H1 (cell line): ENCODE data around the gene EIPR1. TPM values are rescaled to one million over a fixed set of nuclear protein-coding genes. Genes with fewer than 3 reads are reported as not detected.

ENCODE experiments used
- CTCF ChIA-PET: fragments of 300-600 bp; sonication (Branson Sonifier 250); formaldehyde crosslinking; loops from one replicate; lab custom pipeline; 2021; ENCODE audit not compliant: partially characterized antibody; lab: Charles Lee
- POLR2A ChIA-PET: fragments of 300-600 bp; sonication (Branson Sonifier 250); formaldehyde crosslinking; loops from one replicate; lab custom pipeline; 2021; ENCODE audit warnings: inconsistent platforms; ENCODE audit not compliant: partially characterized antibody; lab: Charles Lee
- DNase-seq, 2 experiments: peaks; one replicate each; pipeline versions ENCODE4 v3.0.0 to v3.0.0-alpha.2; 2010 to 2022; ENCODE audit warnings: low spot score in 2 of 2, low read depth in 1 of 2, mixed read lengths in 1 of 2
- FAIRE-seq: peaks from 2 replicates; lab custom pipeline; 2011; peaks lifted over from hg19 to GRCh38; lab: Jason Lieb, UNC
- H2AFZ ChIP-seq: 2 replicates; pipeline ENCODE4 v1.8.1; 2012; ENCODE audit warnings: low read length, inconsistent platforms
- H2AK5ac ChIP-seq: 2 replicates; pipeline ENCODE4 v1.6.1; 2013; ENCODE audit warnings: low read depth, low read length
- H2BK120ac ChIP-seq: replicated peaks from 2 replicates; pipeline ENCODE3; 2013; ENCODE audit warnings: low read depth, low read length, inconsistent platforms
- H2BK12ac ChIP-seq: 2 replicates; pipeline ENCODE4 v1.6.1; 2013; ENCODE audit warnings: low read depth, low read length
- H2BK15ac ChIP-seq: 2 replicates; pipeline ENCODE4 v1.6.1; 2013; ENCODE audit warnings: low read length
- H2BK20ac ChIP-seq: 2 replicates; pipeline ENCODE4 v1.6.1; 2013; ENCODE audit warnings: low read length
- H2BK5ac ChIP-seq: 2 replicates; pipeline ENCODE4 v1.6.1; 2013; ENCODE audit warnings: low read depth, low read length
- H3K14ac ChIP-seq: 2 replicates; pipeline ENCODE4 v1.6.1; 2013; ENCODE audit warnings: inconsistent platforms; ENCODE audit not compliant: insufficient read length
- H3K18ac ChIP-seq: 2 replicates; pipeline ENCODE4 v1.6.1; 2013; ENCODE audit warnings: low read length; ENCODE audit errors: extremely low read depth
- H3K23ac ChIP-seq: 2 replicates; pipeline ENCODE4 v1.6.1; 2013; ENCODE audit warnings: inconsistent platforms; ENCODE audit not compliant: insufficient read length
- H3K23me2 ChIP-seq: 2 replicates; pipeline ENCODE4 v1.6.1; 2013; ENCODE audit warnings: low read depth, low read length
- H3K27ac ChIP-seq: 2 replicates; pipeline ENCODE4 v1.6.1; 2011; ENCODE audit warnings: low read depth, low read length, inconsistent platforms
- H3K27me3 ChIP-seq, 4 experiments: replicated peaks in 1 of 4; 1 replicate in 1 of 4; 2 replicates in 3 of 4; pipeline versions ENCODE4 v1.6.1 to v1.8.1; 2011 to 2013; ENCODE audit warnings: low read length in 3 of 4, mild to moderate bottlenecking in 3 of 4, inconsistent platforms in 2 of 4, mixed read lengths in 2 of 4, moderate library complexity in 1 of 4; ENCODE audit not compliant: control insufficient read depth in 3 of 4, insufficient read depth in 3 of 4; ENCODE audit errors: extremely low read depth in 1 of 4
- H3K36me3 ChIP-seq, 4 experiments: 2 replicates each; pipeline versions ENCODE4 v1.6.1 to v1.8.1; 2011 to 2013; ENCODE audit warnings: mild to moderate bottlenecking in 4 of 4, low read length in 3 of 4, moderate library complexity in 2 of 4, control low read depth in 1 of 4, inconsistent platforms in 1 of 4; ENCODE audit not compliant: insufficient read depth in 4 of 4, control insufficient read depth in 2 of 4
- H3K4ac ChIP-seq: replicated peaks from 2 replicates; pipeline ENCODE3; 2013; ENCODE audit warnings: low read length, low read depth, mixed read lengths, inconsistent platforms; ENCODE audit not compliant: insufficient read length
- H3K4me1 ChIP-seq, 4 experiments: replicated peaks in 1 of 4; 1 replicate in 1 of 4; 2 replicates in 3 of 4; pipeline versions ENCODE4 v1.6.1 to v1.8.1; 2011 to 2013; ENCODE audit warnings: low read length in 3 of 4, inconsistent platforms in 2 of 4, mixed read lengths in 1 of 4; ENCODE audit not compliant: insufficient read depth in 4 of 4, control insufficient read depth in 3 of 4
- H3K4me2 ChIP-seq, 2 experiments: 2 replicates each; pipeline versions ENCODE4 v1.6.1 to v1.8.1; 2011 to 2013; ENCODE audit warnings: low read depth in 2 of 2, low read length in 2 of 2, control low read depth in 1 of 2, inconsistent platforms in 1 of 2, mild to moderate bottlenecking in 1 of 2; ENCODE audit not compliant: insufficient read depth in 1 of 2
- H3K4me3 ChIP-seq, 4 experiments: fragments of 200-600, 300-600 bp in 1 of 4; sonication (generic), shearing (Covaris generic), sonication (Bioruptor Twin) in 1 of 4; 2 replicates each; pipeline versions ENCODE4 v1.5.1 to v1.8.1; 2011 to 2016; ENCODE audit warnings: low read length in 4 of 4, low read depth in 3 of 4, control low read depth in 2 of 4, inconsistent platforms in 2 of 4, mild to moderate bottlenecking in 2 of 4, mixed read lengths in 1 of 4, moderate library complexity in 1 of 4; ENCODE audit not compliant: insufficient read depth in 2 of 4; ENCODE audit errors: extremely low read depth in 1 of 4
- H3K56ac ChIP-seq: replicated peaks from 2 replicates; pipeline ENCODE3; 2013; ENCODE audit warnings: low read depth, mild to moderate bottlenecking, mixed read lengths, low read length, inconsistent platforms; ENCODE audit not compliant: insufficient read length
- H3K79me1 ChIP-seq: 2 replicates; pipeline ENCODE4 v1.6.1; 2013; ENCODE audit warnings: low read depth, low read length, control low read depth
- H3K79me2 ChIP-seq, 2 experiments: 2 replicates each; pipeline versions ENCODE4 v1.6.1 to v1.8.1; 2012 to 2013; ENCODE audit warnings: low read length in 2 of 2, mild to moderate bottlenecking in 2 of 2, inconsistent platforms in 1 of 2; ENCODE audit not compliant: insufficient read depth in 2 of 2, control insufficient read depth in 1 of 2
- H3K9ac ChIP-seq, 4 experiments: replicated peaks in 1 of 4; 1 replicate in 1 of 4; 2 replicates in 3 of 4; pipeline versions ENCODE4 v1.6.1 to v1.8.1; 2011 to 2013; ENCODE audit warnings: low read depth in 3 of 4, low read length in 3 of 4, control low read depth in 2 of 4, mild to moderate bottlenecking in 2 of 4, moderate library complexity in 2 of 4, inconsistent platforms in 1 of 4; ENCODE audit errors: extremely low read depth in 1 of 4
- H3K9me3 ChIP-seq, 2 experiments: 2 replicates each; pipeline versions ENCODE4 v1.6.1 to v1.8.1; 2012 to 2013; ENCODE audit warnings: mild to moderate bottlenecking in 2 of 2, moderate library complexity in 2 of 2, control low read depth in 1 of 2, inconsistent platforms in 1 of 2, low read depth in 1 of 2, low read length in 1 of 2, mixed read lengths in 1 of 2; ENCODE audit not compliant: insufficient read depth in 2 of 2
- H4K20me1 ChIP-seq, 2 experiments: replicated peaks in 1 of 2; 2 replicates each; pipeline versions ENCODE3 to v1.8.1; 2011 to 2013; ENCODE audit warnings: inconsistent platforms in 2 of 2, low read length in 2 of 2, mild to moderate bottlenecking in 1 of 2; ENCODE audit not compliant: insufficient read depth in 2 of 2, control insufficient read depth in 1 of 2
- H4K5ac ChIP-seq: 2 replicates; pipeline ENCODE4 v1.6.1; 2013; ENCODE audit warnings: low read length, low read depth, mixed read lengths, inconsistent platforms; ENCODE audit not compliant: insufficient read length
- H4K8ac ChIP-seq: 2 replicates; pipeline ENCODE4 v1.8.0; 2013; ENCODE audit warnings: mild to moderate bottlenecking, moderate library complexity, low read length, inconsistent platforms; ENCODE audit not compliant: insufficient read depth; ENCODE audit errors: extremely low read depth
- H4K91ac ChIP-seq: replicated peaks from 2 replicates; pipeline ENCODE3; 2013; ENCODE audit warnings: low read length, mixed read lengths, inconsistent platforms; ENCODE audit not compliant: insufficient read length
- EGR1 ChIP-seq: IDR thresholded peaks from 2 replicates; pipeline ENCODE4 v1.6.1; 2011; ENCODE audit warnings: low read depth, low read length, borderline replicate concordance
- WGBS, 2 experiments: shearing (Covaris generic) in 1 of 2; methylation state at CpG; one replicate each; pipeline versions ENCODE4 v1.1.6 to v1.1.7; 2013 to 2015; ENCODE audit warnings: low lambda C conversion rate in 2 of 2, mixed read lengths in 2 of 2, inconsistent platforms in 1 of 2, low coverage in 1 of 2, missing lambda C conversion rate in 1 of 2; ENCODE audit not compliant: insufficient replicate concordance in 2 of 2, insufficient coverage in 1 of 2, insufficient read length in 1 of 2; ENCODE audit errors: extremely low coverage in 1 of 2, missing lambda C conversion rate in 1 of 2; 5-methylcytosine and 5-hydroxymethylcytosine counted together
- polyA plus RNA-seq, 7 experiments: library from polyadenylated mRNA; depleted of rRNA in 3 of 7; stranded (reverse) in 5 of 7; unstranded in 2 of 7; fragments of >200 nt in 5 of 7; fragments of 200-250 nt in 2 of 7; gene quantifications; 1 replicate in 5 of 7; 2 replicates in 1 of 7; 4 replicates in 1 of 7; pipeline versions ENCODE4 v1.2.1 to v1.2.3, GENCODE V29; 2011 to 2013; ENCODE audit warnings: missing spikeins in 2 of 7, mixed read lengths in 2 of 7
- total RNA-seq: library from RNA; stranded (reverse); fragmentation: NEBNext Ultra II Directional; extraction: Animal tissue kit (Norgen Biotek cat#: 25700); gene quantifications from 2 replicates; pipeline ENCODE4 v1.2.1, GENCODE V29; 2021

Gene EIPR1
- total and polyA plus RNA-seq, 2 of the 8 experiments (the other 6 are each of a cell fraction or from before 2014, with no cell fraction given), result 26.3 to 56.4 TPM

- Histone ChIP-seq H3K27me3 (no peaks in the 10 kb centered on the region), H3K36me3 (peaks cover 0 to 9% (median 0%) of the 10 kb centered on the region in 4 experiments; a peak in 2 of 8 replicates), H3K79me1 (no peaks in the 10 kb centered on the region), H4K91ac (no peak overlapping the region), H3K23ac (no peak overlapping the region), H3K56ac (no peak overlapping the region), H3K4me1 (peaks cover 0 to 7% (median 0%) of the 10 kb centered on the region in 4 experiments; a peak in 1 of 7 replicates), H4K20me1 (peaks cover 0 to 4% of the 10 kb centered on the region in 2 experiments), H4K8ac (no peak overlapping the region), H2AK5ac (no peak overlapping the region), H3K9ac (no peak overlapping the region; a peak in 1 of 7 replicates), H3K4ac (no peak overlapping the region), H3K79me2 (peaks cover 3 to 14% of the 10 kb centered on the region in 2 experiments; a peak in 3 of 4 replicates), H3K18ac (no peak overlapping the region), H3K27ac (no peak overlapping the region), H2AFZ (no peak overlapping the region), H2BK20ac (no peak overlapping the region), H3K23me2 (no peaks in the 10 kb centered on the region), H2BK5ac (no peak overlapping the region), H3K4me2 (no peak overlapping the region), H3K4me3 (no peak overlapping the region), H3K9me3 (peaks cover 16 to 21% of the 10 kb centered on the region in 2 experiments), H2BK15ac (no peak overlapping the region), H3K14ac (no peak overlapping the region), H2BK12ac (no peak overlapping the region), H4K5ac (no peak overlapping the region), H2BK120ac (no peak overlapping the region)
- ChIA-PET POLR2A (no interaction called here), CTCF (interaction anchor here (0.8 to 1.3 kb wide), 4 partner anchors 9 to 207 kb away, joined by 3 to 5 read pairs (median 4); no protein-coding TSS in a partner anchor)
- DNase-seq, result no peak
- 89% methylated on average over 7 of the region's 7 CpGs; no CpG with 5 or more reads in 1 of the 2 experiments for WGBS, 2 experiments
- FAIRE-seq, result no peak
- TF ChIP-seq EGR1, result no peak
These were observed 160.7 kb downstream of the EIPR1 start for GRCh38 chr2:3216841-3217495.
